Eye (tissue), 1 donor: Measurements from ENCODE around the gene DPYD.

Experiments used
- DNase-seq: peaks from one replicate; pipeline ENCODE4 v3.0.0-alpha.2; 2015

The DPYD gene

GRCh38 chr1:97506368-97506767 is 414.5 kb downstream of the DPYD start:
- no peak for DNase-seq

GRCh38 chr1:97505816-97506215 is 415.0 kb downstream of the DPYD start:
- no peak for DNase-seq

- DNase-seq: no peak
Measured at GRCh38 chr1:97505289-97505688, 415.5 kb downstream of the DPYD start.

GRCh38 chr1:97502360-97502759 is 418.5 kb downstream of the DPYD start:
- no peak for DNase-seq

- DNase-seq: no peak
Measured at GRCh38 chr1:97501628-97502027, 419.2 kb downstream of the DPYD start.

- DNase-seq: peak; percentile 80
Measured at GRCh38 chr1:97500760-97501159, 420.1 kb downstream of the DPYD start.

GRCh38 chr1:97499667-97500066 is 421.2 kb downstream of the DPYD start:
- no peak for DNase-seq

GRCh38 chr1:97489834-97490233 is 431.0 kb downstream of the DPYD start:
- DNase-seq: no peak

- no peak for DNase-seq
Measured at GRCh38 chr1:97488530-97488929, 432.3 kb downstream of the DPYD start.

- DNase-seq: no peak
Measured at GRCh38 chr1:97482022-97482421, 438.8 kb downstream of the DPYD start.

GRCh38 chr1:97467445-97467844 is 453.4 kb downstream of the DPYD start:
- no peak for DNase-seq

- no peak for DNase-seq
Measured at GRCh38 chr1:97464305-97464704, 456.5 kb downstream of the DPYD start.

- no peak for DNase-seq
Measured at GRCh38 chr1:97461782-97462181, 459.1 kb downstream of the DPYD start.

GRCh38 chr1:97457446-97458089 is 463.3 kb downstream of the DPYD start:
- peak; percentile 28 for DNase-seq

GRCh38 chr1:97451944-97452343 is 468.9 kb downstream of the DPYD start:
- DNase-seq: no peak

GRCh38 chr1:97451046-97451826 is 469.6 kb downstream of the DPYD start:
- DNase-seq: no peak

GRCh38 chr1:97441966-97442365 is 478.9 kb downstream of the DPYD start:
- DNase-seq: no peak

GRCh38 chr1:97433824-97434177 is 487.0 kb downstream of the DPYD start:
- no peak for DNase-seq

- peak; percentile 47 for DNase-seq
Measured at GRCh38 chr1:97433094-97433823, 487.6 kb downstream of the DPYD start.

- no peak for DNase-seq
Measured at GRCh38 chr1:97427371-97427770, 493.5 kb downstream of the DPYD start.

GRCh38 chr1:97424209-97424608 is 496.6 kb downstream of the DPYD start:
- no peak for DNase-seq

- peak; percentile 70 for DNase-seq
Measured at GRCh38 chr1:97423403-97423802, 497.4 kb downstream of the DPYD start.

- DNase-seq: no peak
Measured at GRCh38 chr1:97417661-97418060, 503.2 kb downstream of the DPYD start.
